H1 (cell line): ENCODE measurements around the gene GLRX3. TPM values are rescaled to one million over a fixed set of nuclear protein-coding genes. Genes with fewer than 3 reads are reported as not detected.
A peak's percentile ranks its signal among the peaks of the same experiment; 100 is the strongest.

Experiments
- CTCF ChIA-PET: fragments of 300-600 bp; sonication (Branson Sonifier 250); formaldehyde crosslinking; loops from one replicate; lab custom pipeline; 2021; ENCODE audit not compliant: partially characterized antibody; lab: Charles Lee
- POLR2A ChIA-PET: fragments of 300-600 bp; sonication (Branson Sonifier 250); formaldehyde crosslinking; loops from one replicate; lab custom pipeline; 2021; ENCODE audit warnings: inconsistent platforms; ENCODE audit not compliant: partially characterized antibody; lab: Charles Lee
- DNase-seq, 2 experiments: peaks; one replicate each; pipeline versions ENCODE4 v3.0.0 to v3.0.0-alpha.2; 2010 to 2022; ENCODE audit warnings: low spot score in 2 of 2, low read depth in 1 of 2, mixed read lengths in 1 of 2
- FAIRE-seq: peaks from 2 replicates; lab custom pipeline; 2011; peaks lifted over from hg19 to GRCh38; lab: Jason Lieb, UNC
- H2AFZ ChIP-seq: 2 replicates; pipeline ENCODE4 v1.8.1; 2012; ENCODE audit warnings: low read length, inconsistent platforms
- H2AK5ac ChIP-seq: 2 replicates; pipeline ENCODE4 v1.6.1; 2013; ENCODE audit warnings: low read depth, low read length
- H2BK120ac ChIP-seq: replicated peaks from 2 replicates; pipeline ENCODE3; 2013; ENCODE audit warnings: low read depth, low read length, inconsistent platforms
- H2BK12ac ChIP-seq: 2 replicates; pipeline ENCODE4 v1.6.1; 2013; ENCODE audit warnings: low read depth, low read length
- H2BK15ac ChIP-seq: 2 replicates; pipeline ENCODE4 v1.6.1; 2013; ENCODE audit warnings: low read length
- H2BK20ac ChIP-seq: 2 replicates; pipeline ENCODE4 v1.6.1; 2013; ENCODE audit warnings: low read length
- H2BK5ac ChIP-seq: 2 replicates; pipeline ENCODE4 v1.6.1; 2013; ENCODE audit warnings: low read depth, low read length
- H3K14ac ChIP-seq: 2 replicates; pipeline ENCODE4 v1.6.1; 2013; ENCODE audit warnings: inconsistent platforms; ENCODE audit not compliant: insufficient read length
- H3K18ac ChIP-seq: 2 replicates; pipeline ENCODE4 v1.6.1; 2013; ENCODE audit warnings: low read length; ENCODE audit errors: extremely low read depth
- H3K23ac ChIP-seq: 2 replicates; pipeline ENCODE4 v1.6.1; 2013; ENCODE audit warnings: inconsistent platforms; ENCODE audit not compliant: insufficient read length
- H3K23me2 ChIP-seq: 2 replicates; pipeline ENCODE4 v1.6.1; 2013; ENCODE audit warnings: low read depth, low read length
- H3K27ac ChIP-seq: 2 replicates; pipeline ENCODE4 v1.6.1; 2011; ENCODE audit warnings: low read depth, low read length, inconsistent platforms
- H3K27me3 ChIP-seq, 4 experiments: replicated peaks in 1 of 4; 1 replicate in 1 of 4; 2 replicates in 3 of 4; pipeline versions ENCODE4 v1.6.1 to v1.8.1; 2011 to 2013; ENCODE audit warnings: low read length in 3 of 4, mild to moderate bottlenecking in 3 of 4, inconsistent platforms in 2 of 4, mixed read lengths in 2 of 4, moderate library complexity in 1 of 4; ENCODE audit not compliant: control insufficient read depth in 3 of 4, insufficient read depth in 3 of 4; ENCODE audit errors: extremely low read depth in 1 of 4
- H3K36me3 ChIP-seq, 4 experiments: 2 replicates each; pipeline versions ENCODE4 v1.6.1 to v1.8.1; 2011 to 2013; ENCODE audit warnings: mild to moderate bottlenecking in 4 of 4, low read length in 3 of 4, moderate library complexity in 2 of 4, control low read depth in 1 of 4, inconsistent platforms in 1 of 4; ENCODE audit not compliant: insufficient read depth in 4 of 4, control insufficient read depth in 2 of 4
- H3K4ac ChIP-seq: replicated peaks from 2 replicates; pipeline ENCODE3; 2013; ENCODE audit warnings: low read length, low read depth, mixed read lengths, inconsistent platforms; ENCODE audit not compliant: insufficient read length
- H3K4me1 ChIP-seq, 4 experiments: replicated peaks in 1 of 4; 1 replicate in 1 of 4; 2 replicates in 3 of 4; pipeline versions ENCODE4 v1.6.1 to v1.8.1; 2011 to 2013; ENCODE audit warnings: low read length in 3 of 4, inconsistent platforms in 2 of 4, mixed read lengths in 1 of 4; ENCODE audit not compliant: insufficient read depth in 4 of 4, control insufficient read depth in 3 of 4
- H3K4me2 ChIP-seq, 2 experiments: 2 replicates each; pipeline versions ENCODE4 v1.6.1 to v1.8.1; 2011 to 2013; ENCODE audit warnings: low read depth in 2 of 2, low read length in 2 of 2, control low read depth in 1 of 2, inconsistent platforms in 1 of 2, mild to moderate bottlenecking in 1 of 2; ENCODE audit not compliant: insufficient read depth in 1 of 2
- H3K4me3 ChIP-seq, 4 experiments: fragments of 200-600, 300-600 bp in 1 of 4; sonication (generic), shearing (Covaris generic), sonication (Bioruptor Twin) in 1 of 4; 2 replicates each; pipeline versions ENCODE4 v1.5.1 to v1.8.1; 2011 to 2016; ENCODE audit warnings: low read length in 4 of 4, low read depth in 3 of 4, control low read depth in 2 of 4, inconsistent platforms in 2 of 4, mild to moderate bottlenecking in 2 of 4, mixed read lengths in 1 of 4, moderate library complexity in 1 of 4; ENCODE audit not compliant: insufficient read depth in 2 of 4; ENCODE audit errors: extremely low read depth in 1 of 4
- H3K56ac ChIP-seq: replicated peaks from 2 replicates; pipeline ENCODE3; 2013; ENCODE audit warnings: low read depth, mild to moderate bottlenecking, mixed read lengths, low read length, inconsistent platforms; ENCODE audit not compliant: insufficient read length
- H3K79me1 ChIP-seq: 2 replicates; pipeline ENCODE4 v1.6.1; 2013; ENCODE audit warnings: low read depth, low read length, control low read depth
- H3K79me2 ChIP-seq, 2 experiments: 2 replicates each; pipeline versions ENCODE4 v1.6.1 to v1.8.1; 2012 to 2013; ENCODE audit warnings: low read length in 2 of 2, mild to moderate bottlenecking in 2 of 2, inconsistent platforms in 1 of 2; ENCODE audit not compliant: insufficient read depth in 2 of 2, control insufficient read depth in 1 of 2
- H3K9ac ChIP-seq, 4 experiments: replicated peaks in 1 of 4; 1 replicate in 1 of 4; 2 replicates in 3 of 4; pipeline versions ENCODE4 v1.6.1 to v1.8.1; 2011 to 2013; ENCODE audit warnings: low read depth in 3 of 4, low read length in 3 of 4, control low read depth in 2 of 4, mild to moderate bottlenecking in 2 of 4, moderate library complexity in 2 of 4, inconsistent platforms in 1 of 4; ENCODE audit errors: extremely low read depth in 1 of 4
- H3K9me3 ChIP-seq, 2 experiments: 2 replicates each; pipeline versions ENCODE4 v1.6.1 to v1.8.1; 2012 to 2013; ENCODE audit warnings: mild to moderate bottlenecking in 2 of 2, moderate library complexity in 2 of 2, control low read depth in 1 of 2, inconsistent platforms in 1 of 2, low read depth in 1 of 2, low read length in 1 of 2, mixed read lengths in 1 of 2; ENCODE audit not compliant: insufficient read depth in 2 of 2
- H4K20me1 ChIP-seq, 2 experiments: replicated peaks in 1 of 2; 2 replicates each; pipeline versions ENCODE3 to v1.8.1; 2011 to 2013; ENCODE audit warnings: inconsistent platforms in 2 of 2, low read length in 2 of 2, mild to moderate bottlenecking in 1 of 2; ENCODE audit not compliant: insufficient read depth in 2 of 2, control insufficient read depth in 1 of 2
- H4K5ac ChIP-seq: 2 replicates; pipeline ENCODE4 v1.6.1; 2013; ENCODE audit warnings: low read length, low read depth, mixed read lengths, inconsistent platforms; ENCODE audit not compliant: insufficient read length
- H4K8ac ChIP-seq: 2 replicates; pipeline ENCODE4 v1.8.0; 2013; ENCODE audit warnings: mild to moderate bottlenecking, moderate library complexity, low read length, inconsistent platforms; ENCODE audit not compliant: insufficient read depth; ENCODE audit errors: extremely low read depth
- H4K91ac ChIP-seq: replicated peaks from 2 replicates; pipeline ENCODE3; 2013; ENCODE audit warnings: low read length, mixed read lengths, inconsistent platforms; ENCODE audit not compliant: insufficient read length
- CTCF ChIP-seq, 3 experiments: IDR thresholded peaks; 1 replicate in 2 of 3; 2 replicates in 1 of 3; pipeline versions ENCODE4 v1.5.1 to v1.6.1; 2011; ENCODE audit warnings: low read length in 3 of 3, mild to moderate bottlenecking in 3 of 3, inconsistent platforms in 2 of 3, low read depth in 1 of 3, moderate library complexity in 1 of 3; ENCODE audit not compliant: insufficient read depth in 1 of 3; ENCODE audit errors: control extremely low read depth in 1 of 3
- POLR2AphosphoS5 ChIP-seq: IDR thresholded peaks from 2 replicates; pipeline ENCODE4 v1.6.1; 2011; ENCODE audit warnings: low read depth, low read length
- RAD21 ChIP-seq, 2 experiments: IDR thresholded peaks in 1 of 2; conservative IDR thresholded peaks in 1 of 2; 2 replicates each; pipeline ENCODE4 v1.6.1; 2011; ENCODE audit warnings: low read depth in 2 of 2, low read length in 2 of 2, improper control_type of control experiment in 1 of 2, inconsistent platforms in 1 of 2, mild to moderate bottlenecking in 1 of 2, moderate library complexity in 1 of 2
- SP2 ChIP-seq: IDR thresholded peaks from 2 replicates; pipeline ENCODE4 v1.6.1; 2012; ENCODE audit warnings: mild to moderate bottlenecking, low read length, inconsistent platforms
- SP4 ChIP-seq: IDR thresholded peaks from 2 replicates; pipeline ENCODE4 v1.6.1; 2012; ENCODE audit warnings: low read length, inconsistent platforms
- SRF ChIP-seq: IDR thresholded peaks from 2 replicates; pipeline ENCODE4 v1.6.1; 2011; ENCODE audit warnings: mild to moderate bottlenecking, low read depth, low read length, moderate library complexity
- TAF7 ChIP-seq: optimal IDR thresholded peaks from 2 replicates; pipeline ENCODE3; 2011; ENCODE audit warnings: low read depth, mild to moderate bottlenecking, inconsistent platforms, low read length, moderate library complexity, borderline replicate concordance
- TCF12 ChIP-seq: IDR thresholded peaks from 2 replicates; pipeline ENCODE4 v1.6.1; 2011; ENCODE audit warnings: low read depth, mild to moderate bottlenecking, low read length
- YY1 ChIP-seq: IDR thresholded peaks from 2 replicates; pipeline ENCODE4 v1.6.1; 2011; ENCODE audit warnings: low read depth, mild to moderate bottlenecking, low read length
- ZNF274 ChIP-seq: IDR thresholded peaks from 2 replicates; pipeline ENCODE4 v1.7.0; 2012; ENCODE audit warnings: low read length, borderline replicate concordance; ENCODE audit errors: extremely low read depth
- WGBS, 2 experiments: shearing (Covaris generic) in 1 of 2; methylation state at CpG; one replicate each; pipeline versions ENCODE4 v1.1.6 to v1.1.7; 2013 to 2015; ENCODE audit warnings: low lambda C conversion rate in 2 of 2, mixed read lengths in 2 of 2, inconsistent platforms in 1 of 2, low coverage in 1 of 2, missing lambda C conversion rate in 1 of 2; ENCODE audit not compliant: insufficient replicate concordance in 2 of 2, insufficient coverage in 1 of 2, insufficient read length in 1 of 2; ENCODE audit errors: extremely low coverage in 1 of 2, missing lambda C conversion rate in 1 of 2; 5-methylcytosine and 5-hydroxymethylcytosine counted together
- polyA plus RNA-seq, 7 experiments: library from polyadenylated mRNA; depleted of rRNA in 3 of 7; stranded (reverse) in 5 of 7; unstranded in 2 of 7; fragments of >200 nt in 5 of 7; fragments of 200-250 nt in 2 of 7; gene quantifications; 1 replicate in 5 of 7; 2 replicates in 1 of 7; 4 replicates in 1 of 7; pipeline versions ENCODE4 v1.2.1 to v1.2.3, GENCODE V29; 2011 to 2013; ENCODE audit warnings: missing spikeins in 2 of 7, mixed read lengths in 2 of 7
- total RNA-seq: library from RNA; stranded (reverse); fragmentation: NEBNext Ultra II Directional; extraction: Animal tissue kit (Norgen Biotek cat#: 25700); gene quantifications from 2 replicates; pipeline ENCODE4 v1.2.1, GENCODE V29; 2021

The GLRX3 gene
- total and polyA plus RNA-seq, 2 of the 8 experiments (the other 6 are each of a cell fraction or from before 2014, with no cell fraction given) = 59.9 to 157 TPM

DNA sequence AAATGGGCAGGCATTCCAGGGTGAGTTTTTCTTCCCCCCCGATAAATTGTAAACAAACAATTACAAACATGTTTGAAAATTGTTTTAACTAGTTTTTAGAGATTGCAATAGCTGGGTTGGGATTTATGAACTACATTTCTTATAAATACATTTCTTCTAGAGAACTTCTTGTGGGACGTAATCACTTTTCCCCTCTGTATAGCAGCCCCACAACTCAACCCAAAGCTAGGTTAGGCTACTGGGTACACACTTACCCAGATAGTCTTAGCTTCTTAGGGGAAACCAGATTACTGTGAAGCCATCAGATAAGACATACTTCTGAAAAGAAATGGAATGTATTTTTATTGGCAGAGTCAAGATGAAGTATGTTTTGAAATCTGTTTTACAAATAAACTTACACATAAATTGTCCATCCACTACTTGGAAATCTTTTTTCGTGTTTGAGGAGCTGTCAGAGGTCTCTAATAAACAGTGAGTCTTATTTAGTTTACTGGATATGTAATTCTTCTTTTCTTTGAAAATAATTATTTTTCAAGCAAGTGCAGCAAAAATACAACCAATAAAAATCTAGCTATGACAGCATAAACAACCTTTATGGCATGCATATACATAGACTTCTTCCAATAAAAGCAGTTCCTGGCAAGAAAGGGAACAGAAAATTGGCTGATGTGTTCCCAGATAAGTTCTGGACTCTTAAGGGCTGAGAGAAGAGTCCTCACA, 8.0 kb upstream of the GLRX3 start:
- H3K18ac ChIP-seq = no peak overlapping the region
- no peak for FAIRE-seq
- no peaks in the 10 kb centered on the region for H3K36me3 ChIP-seq
- no peak overlapping the region for H2BK120ac ChIP-seq
- CTCF ChIA-PET = interaction anchor here (0.7 to 4.0 kb wide), 18 partner anchors 9 to 234 kb away, joined by 3 to 31 read pairs (median 6); partner anchors contain the start of genes C10orf143 and GLRX3
- H3K4me2 ChIP-seq = no peak overlapping the region
- H2BK15ac ChIP-seq = no peak overlapping the region; the same call in 1 of the 2 replicates
- no peaks in the 10 kb centered on the region for H4K20me1 ChIP-seq
- no peak overlapping the region for H4K8ac ChIP-seq
- no peak overlapping the region for H2BK5ac ChIP-seq
- H2AK5ac ChIP-seq = no peak overlapping the region
- H3K14ac ChIP-seq = no peak overlapping the region
- no peak overlapping the region for H4K5ac ChIP-seq
- H3K23me2 ChIP-seq = peaks cover 1% of the 10 kb centered on the region; the same call in 1 of the 2 replicates
- no peak overlapping the region for H3K27ac ChIP-seq
- H3K9ac ChIP-seq = no peak overlapping the region
- no peak overlapping the region for H3K56ac ChIP-seq
- POLR2A ChIA-PET = interaction anchor here (0.7 to 2.8 kb wide), 3 partner anchors 8 to 86 kb away, joined by 3 to 15 read pairs (median 6); partner anchors contain the start of genes C10orf143 and GLRX3
- no peak overlapping the region for H4K91ac ChIP-seq
- H2BK20ac ChIP-seq = no peak overlapping the region
- H3K27me3 ChIP-seq = peaks cover 0 to 4% (median 2%) of the 10 kb centered on the region in 4 experiments; a peak in 1 of 7 replicates
- no peaks in the 10 kb centered on the region for H3K79me2 ChIP-seq
- no peak for DNase-seq
- H3K4ac ChIP-seq = peak overlapping the region; percentile 57
- no peak overlapping the region for H3K4me3 ChIP-seq
- H3K9me3 ChIP-seq = no peaks in the 10 kb centered on the region
- peak overlapping the region; percentile 75; the same call in 1 of the 2 replicates for H2BK12ac ChIP-seq
- no peak overlapping the region for H3K23ac ChIP-seq
- H3K4me1 ChIP-seq = peaks cover 2 to 4% (median 3%) of the 10 kb centered on the region in 4 experiments; a peak in 4 of 7 replicates
- H2AFZ ChIP-seq = no peak overlapping the region
- no peaks in the 10 kb centered on the region for H3K79me1 ChIP-seq
- WGBS, 2 experiments = 66% methylated on average over 3 of the region's 3 CpGs; no CpG with 5 or more reads in 1 of the 2 experiments
- TF ChIP-seq POLR2AphosphoS5 (no peak), SRF (no peak), CTCF (IDR thresholded peaks at IDR 0.05; ENCODE audit: control extremely low read depth in 1 of 3, insufficient read depth in 1 of 3, low read depth in 1 of 3, low read length in 3 of 3) (no peak), TCF12 (no peak), YY1 (no peak), SP4 (no peak), RAD21 (IDR thresholded peaks at IDR 0.05 in 1 of 2, conservative IDR thresholded peaks at IDR 0.05 in 1 of 2; ENCODE audit: low read depth in 2 of 2, low read length in 2 of 2) (no peak), SP2 (no peak), TAF7 (no peak), ZNF274 (no peak)
